Suprapubic skin (tissue), 4 donors: ENCODE measurements around the gene VPS50. TPM values are rescaled to one million over a fixed set of nuclear protein-coding genes. Genes with fewer than 3 reads are reported as not detected.

Experiments used
- DNase-seq, 2 donors: peaks; one replicate each; pipeline ENCODE4 v3.0.0-alpha.2; 2019; ENCODE audit warnings: low spot score in 2 of 2
- H3K27ac ChIP-seq: fragments of 200-600 bp; sonication (generic); one replicate; pipeline ENCODE4 v1.5.1; 2019
- H3K27me3 ChIP-seq: fragments of 200-600 bp; sonication (generic); one replicate; pipeline ENCODE4 v1.5.1; 2019
- H3K36me3 ChIP-seq: fragments of 200-600 bp; sonication (generic); one replicate; pipeline ENCODE4 v1.5.1; 2019
- H3K4me1 ChIP-seq: fragments of 200-600 bp; sonication (generic); one replicate; pipeline ENCODE4 v1.5.1; 2019
- H3K4me3 ChIP-seq: fragments of 200-600 bp; sonication (generic); one replicate; pipeline ENCODE4 v1.5.1; 2019; ENCODE audit warnings: mild to moderate bottlenecking
- H3K9me3 ChIP-seq: fragments of 200-600 bp; sonication (generic); one replicate; pipeline ENCODE4 v1.5.1; 2019
- EP300 ChIP-seq: sonication (generic); formaldehyde crosslinking; IDR thresholded peaks from one replicate; pipeline ENCODE4 v1.6.1; 2017; ENCODE audit warnings: antibody characterized with exemption
- POLR2A ChIP-seq, 2 donors: fragments of 450-650 bp; IDR thresholded peaks; one replicate each; pipeline ENCODE4 v1.6.1; 2017; ENCODE audit warnings: antibody characterized with exemption in 2 of 2, mild to moderate bottlenecking in 2 of 2, moderate library complexity in 2 of 2
- POLR2AphosphoS5 ChIP-seq, 3 donors: sonication (generic); formaldehyde crosslinking; IDR thresholded peaks; one replicate each; pipeline ENCODE4 v1.6.1; 2017; ENCODE audit warnings: antibody characterized with exemption in 3 of 3
- WGBS: methylation state at CpG from one replicate; pipeline ENCODE4 v1.1.5; 2018; 5-methylcytosine and 5-hydroxymethylcytosine counted together
- total RNA-seq, 4 donors: library from RNA; depleted of rRNA; stranded (reverse); fragments of >200 nt; gene quantifications; one replicate each; pipeline ENCODE4 v1.1.0, GENCODE V29; 2016
- TF ChIP-seq, protein P1 (sequence below), 2 donors: fragments of 200-600 bp in 1 of 2; fragments of 450-650 bp in 1 of 2; sonication (generic) in 1 of 2; IDR thresholded peaks; one replicate each; pipeline ENCODE4 v1.5.1; 2016 to 2019; ENCODE audit warnings: antibody characterized with exemption in 2 of 2, mild to moderate bottlenecking in 1 of 2, moderate library complexity in 1 of 2

The VPS50 gene
- total RNA-seq, 4 donors from 2014 or later = 12.5 to 57.6 (median 19.4) TPM

DNA sequence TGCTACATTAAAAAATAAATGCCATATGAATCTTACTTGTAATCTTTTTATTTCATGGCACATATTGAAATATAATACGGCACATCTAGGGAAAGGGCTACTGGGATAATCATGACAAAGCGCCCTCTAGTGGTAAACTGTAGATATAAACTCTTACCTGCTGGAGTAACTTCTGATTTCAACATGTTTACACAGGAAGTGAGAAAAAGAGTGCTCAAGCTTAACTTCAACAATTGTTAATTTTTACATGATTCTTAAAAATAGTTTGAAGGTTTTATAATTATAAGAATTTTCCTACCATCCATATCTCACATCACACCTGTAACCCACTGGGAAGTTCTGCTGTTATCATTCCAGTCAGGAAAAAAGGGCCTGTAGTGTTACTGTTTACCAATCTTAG, 3.9 kb upstream of the VPS50 start:
- DNase-seq = no peak
- Histone ChIP-seq H3K27me3 (no peaks in the 10 kb centered on the region), H3K4me1 (peaks cover 26% of the 10 kb centered on the region), H3K9me3 (no peaks in the 10 kb centered on the region), H3K27ac (no peak overlapping the region), H3K36me3 (no peaks in the 10 kb centered on the region), H3K4me3 (no peak overlapping the region)
- 0% methylated on average over 2 of the region's 2 CpGs for WGBS
- no peak for TF ChIP-seq EP300
- TF ChIP-seq POLR2AphosphoS5 (IDR thresholded peaks at IDR 0.05) = no peak
- TF ChIP-seq, protein P1, sequence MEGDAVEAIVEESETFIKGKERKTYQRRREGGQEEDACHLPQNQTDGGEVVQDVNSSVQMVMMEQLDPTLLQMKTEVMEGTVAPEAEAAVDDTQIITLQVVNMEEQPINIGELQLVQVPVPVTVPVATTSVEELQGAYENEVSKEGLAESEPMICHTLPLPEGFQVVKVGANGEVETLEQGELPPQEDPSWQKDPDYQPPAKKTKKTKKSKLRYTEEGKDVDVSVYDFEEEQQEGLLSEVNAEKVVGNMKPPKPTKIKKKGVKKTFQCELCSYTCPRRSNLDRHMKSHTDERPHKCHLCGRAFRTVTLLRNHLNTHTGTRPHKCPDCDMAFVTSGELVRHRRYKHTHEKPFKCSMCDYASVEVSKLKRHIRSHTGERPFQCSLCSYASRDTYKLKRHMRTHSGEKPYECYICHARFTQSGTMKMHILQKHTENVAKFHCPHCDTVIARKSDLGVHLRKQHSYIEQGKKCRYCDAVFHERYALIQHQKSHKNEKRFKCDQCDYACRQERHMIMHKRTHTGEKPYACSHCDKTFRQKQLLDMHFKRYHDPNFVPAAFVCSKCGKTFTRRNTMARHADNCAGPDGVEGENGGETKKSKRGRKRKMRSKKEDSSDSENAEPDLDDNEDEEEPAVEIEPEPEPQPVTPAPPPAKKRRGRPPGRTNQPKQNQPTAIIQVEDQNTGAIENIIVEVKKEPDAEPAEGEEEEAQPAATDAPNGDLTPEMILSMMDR (IDR thresholded peaks at IDR 0.05) = peak; percentile 59 to 63
- no peak for TF ChIP-seq POLR2A (IDR thresholded peaks at IDR 0.05)

DNA sequence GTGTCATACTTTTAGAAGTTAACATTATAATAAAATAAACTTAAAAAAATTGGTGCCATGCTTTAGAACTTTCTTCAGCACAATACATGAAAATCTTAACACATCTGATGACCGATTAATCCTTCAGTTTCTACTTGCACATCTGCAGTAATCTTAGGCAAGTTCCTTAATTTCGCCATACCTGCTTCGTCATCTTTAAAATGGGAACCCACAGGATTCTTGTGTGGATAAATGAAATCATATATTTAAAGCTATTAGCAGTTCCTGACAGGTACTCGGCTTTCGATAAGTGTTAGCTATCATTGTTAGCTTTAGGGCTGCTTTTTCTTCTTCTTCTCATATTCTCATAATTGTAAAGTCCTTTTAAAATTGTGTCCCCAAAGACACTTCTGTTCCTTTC, 907 bp upstream of the VPS50 start:
- TF ChIP-seq POLR2AphosphoS5 (IDR thresholded peaks at IDR 0.05) = no peak
- TF ChIP-seq POLR2A (IDR thresholded peaks at IDR 0.05) = no peak
- TF ChIP-seq, protein P1 (IDR thresholded peaks at IDR 0.05) = no peak
- no peak for TF ChIP-seq EP300
- Histone ChIP-seq H3K4me1 (peaks cover 38% of the 10 kb centered on the region), H3K36me3 (no peaks in the 10 kb centered on the region), H3K27ac (no peak overlapping the region), H3K9me3 (no peaks in the 10 kb centered on the region), H3K4me3 (peak overlapping the region; percentile 67), H3K27me3 (no peaks in the 10 kb centered on the region)
- no peak for DNase-seq
- WGBS = 37% methylated on average over 5 of the region's 5 CpGs

DNA sequence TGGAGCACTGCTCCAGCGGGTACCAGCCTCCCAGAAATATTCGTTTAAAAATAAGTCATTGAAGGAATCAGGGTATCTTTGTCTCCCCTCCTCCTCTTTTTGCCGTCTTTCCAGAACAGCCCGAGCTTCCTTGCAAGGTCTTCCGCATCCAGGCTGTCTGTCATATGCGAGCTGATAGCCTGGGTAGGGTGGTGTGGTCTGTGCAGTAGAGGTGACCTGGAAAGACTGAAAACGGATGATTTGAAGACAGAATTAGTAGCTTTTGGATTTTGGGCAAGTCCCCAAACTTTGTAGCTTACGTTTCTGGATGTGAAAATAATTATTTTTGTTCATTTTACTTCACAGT, 480 bp downstream of the VPS50 start:
- Histone ChIP-seq H3K4me3 (peak overlapping the region; percentile 67), H3K27ac (peak overlapping the region; percentile 75), H3K27me3 (no peaks in the 10 kb centered on the region), H3K36me3 (no peaks in the 10 kb centered on the region), H3K4me1 (peaks cover 38% of the 10 kb centered on the region), H3K9me3 (no peaks in the 10 kb centered on the region)
- 0% methylated on average over 8 of the region's 8 CpGs for WGBS
- TF ChIP-seq EP300 (no peak), POLR2AphosphoS5 (IDR thresholded peaks at IDR 0.05) (no peak), POLR2A (IDR thresholded peaks at IDR 0.05) (no peak)
- TF ChIP-seq, protein P1 (IDR thresholded peaks at IDR 0.05) = no peak
- DNase-seq = no peak

DNA sequence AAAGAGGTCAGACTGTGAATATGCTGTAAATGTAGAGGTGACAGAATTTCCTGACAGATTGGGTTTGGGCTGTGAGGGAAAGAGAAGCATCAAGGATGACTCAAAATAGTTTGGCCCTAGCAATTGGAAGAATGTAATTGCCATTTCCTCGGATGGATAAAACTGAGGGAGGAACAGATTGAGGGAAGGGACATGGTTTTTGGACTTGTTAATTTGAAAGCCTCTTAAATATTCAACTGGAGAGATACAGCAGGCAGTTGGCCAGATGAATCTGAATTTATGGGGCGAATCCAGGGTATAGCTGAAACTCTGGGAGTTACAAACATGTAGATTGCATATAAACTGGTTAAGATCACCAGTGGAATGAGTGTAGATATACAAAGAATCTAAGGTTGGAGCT, 3.4 kb downstream of the VPS50 start:
- TF ChIP-seq POLR2A (IDR thresholded peaks at IDR 0.05) (no peak), POLR2AphosphoS5 (IDR thresholded peaks at IDR 0.05) (no peak), EP300 (no peak)
- TF ChIP-seq, protein P1 (IDR thresholded peaks at IDR 0.05) = no peak
- Histone ChIP-seq H3K9me3 (no peaks in the 10 kb centered on the region), H3K4me1 (peaks cover 31% of the 10 kb centered on the region), H3K36me3 (no peaks in the 10 kb centered on the region), H3K4me3 (no peak overlapping the region), H3K27ac (no peak overlapping the region), H3K27me3 (no peaks in the 10 kb centered on the region)
- DNase-seq = no peak
- 81% methylated on average over 2 of the region's 2 CpGs for WGBS

DNA sequence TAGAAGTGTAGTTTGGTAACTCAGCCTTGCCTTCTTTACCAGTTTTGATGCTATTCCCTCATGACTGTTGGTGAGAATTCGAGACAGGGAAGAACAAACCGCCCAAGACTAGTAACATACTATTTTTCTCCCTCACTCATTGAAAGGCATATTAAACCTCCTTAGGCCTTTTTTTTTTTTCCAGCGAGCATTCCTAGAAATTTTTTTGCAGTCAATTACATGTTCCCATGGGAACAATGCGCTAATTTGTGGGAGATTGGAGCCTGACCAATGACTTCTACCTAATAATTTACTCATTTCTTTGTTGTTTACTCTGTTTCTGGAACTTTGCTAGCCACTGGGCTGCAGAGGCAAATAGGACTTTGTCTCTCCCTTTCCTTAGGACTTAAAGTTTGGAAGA, 6.0 kb downstream of the VPS50 start:
- Histone ChIP-seq H3K27ac (no peak overlapping the region), H3K27me3 (no peaks in the 10 kb centered on the region), H3K36me3 (no peaks in the 10 kb centered on the region), H3K9me3 (no peaks in the 10 kb centered on the region), H3K4me3 (no peak overlapping the region), H3K4me1 (peaks cover 14% of the 10 kb centered on the region)
- WGBS = 82% methylated on average over 4 of the region's 4 CpGs
- DNase-seq = no peak
- TF ChIP-seq EP300 = no peak
- no peak for TF ChIP-seq POLR2A (IDR thresholded peaks at IDR 0.05)
- no peak for TF ChIP-seq POLR2AphosphoS5 (IDR thresholded peaks at IDR 0.05)
- TF ChIP-seq, protein P1 (IDR thresholded peaks at IDR 0.05) = no peak
